ENCODE measurements around the gene SMIM5.

- TF ChIP-seq CTCF (IDR thresholded peaks at IDR 0.05; ENCODE audit: extremely low read depth in 1 of 2, insufficient read depth in 1 of 2, low read depth in 1 of 2, low read length in 2 of 2) (no peak), JUN (IDR thresholded peaks at IDR 0.05; ENCODE audit: borderline replicate concordance, insufficient read depth, insufficient read length, low read depth) (no peak), EZH2 (IDR thresholded peaks at IDR 0.05; ENCODE audit: borderline replicate concordance, low read depth, low read length, severe bottlenecking) (no peak), FOS (IDR thresholded peaks at IDR 0.05; ENCODE audit: borderline replicate concordance, insufficient read depth, low read length) (no peak), POLR2A (IDR thresholded peaks at IDR 0.05; ENCODE audit: low read depth, low read length) (no peak), POLR2AphosphoS5 (IDR thresholded peaks at IDR 0.05; ENCODE audit: insufficient read depth, low read depth, low read length) (no peak), MYC (IDR thresholded peaks at IDR 0.05; ENCODE audit: low read depth, low read length) (no peak), GATA2 (IDR thresholded peaks at IDR 0.05; ENCODE audit: insufficient read depth, insufficient read length, low read depth, low read length) (no peak)
- TF ChIP-seq, protein P1, sequence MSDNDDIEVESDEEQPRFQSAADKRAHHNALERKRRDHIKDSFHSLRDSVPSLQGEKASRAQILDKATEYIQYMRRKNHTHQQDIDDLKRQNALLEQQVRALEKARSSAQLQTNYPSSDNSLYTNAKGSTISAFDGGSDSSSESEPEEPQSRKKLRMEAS (IDR thresholded peaks at IDR 0.05; ENCODE audit: insufficient read depth, insufficient read length): no peak
Observed at GRCh38 chr17:75639771-75640555, 6.7 kb downstream of the SMIM5 start.
